OCI-LY7 (cell line): Measurements from ENCODE around the gene TMTC2.

Source experiments
- EZH2phosphoT487 ChIP-seq: fragments of 200-600 bp; sonication (generic); IDR thresholded peaks from 2 replicates; pipeline ENCODE4 v1.6.1; 2018; ENCODE audit warnings: low read depth, borderline replicate concordance, mild to moderate bottlenecking, mixed run types, antibody characterized with exemption, low read length, moderate library complexity, mixed read lengths
- TF ChIP-seq, protein P1 (sequence below): fragments of 200-600 bp; sonication (generic); conservative IDR thresholded peaks from 2 replicates; pipeline ENCODE4 v1.5.1; 2014; ENCODE audit warnings: mild to moderate bottlenecking, antibody characterized with exemption, low read length, moderate library complexity, mixed read lengths

DNA sequence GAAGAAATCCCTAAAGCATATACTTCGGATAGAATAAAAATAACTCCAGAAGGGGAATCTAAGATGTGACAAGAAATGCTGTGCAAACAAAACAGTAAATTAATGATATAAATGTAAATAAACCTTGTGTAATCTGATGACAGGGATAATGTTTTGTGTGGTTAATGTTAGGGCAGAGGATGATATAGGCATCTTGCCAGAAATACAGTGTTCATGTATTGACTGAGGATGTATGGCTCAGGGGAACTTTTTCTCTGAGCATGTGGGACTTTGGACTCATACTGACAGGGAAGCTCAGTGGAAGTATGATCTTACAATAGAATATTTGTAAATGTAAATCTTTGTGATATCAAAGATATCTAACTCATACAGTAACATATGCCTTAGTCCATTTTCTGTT is 420.2 kb downstream of the TMTC2 start:
- TF ChIP-seq EZH2phosphoT487: no peak
- TF ChIP-seq, protein P1, sequence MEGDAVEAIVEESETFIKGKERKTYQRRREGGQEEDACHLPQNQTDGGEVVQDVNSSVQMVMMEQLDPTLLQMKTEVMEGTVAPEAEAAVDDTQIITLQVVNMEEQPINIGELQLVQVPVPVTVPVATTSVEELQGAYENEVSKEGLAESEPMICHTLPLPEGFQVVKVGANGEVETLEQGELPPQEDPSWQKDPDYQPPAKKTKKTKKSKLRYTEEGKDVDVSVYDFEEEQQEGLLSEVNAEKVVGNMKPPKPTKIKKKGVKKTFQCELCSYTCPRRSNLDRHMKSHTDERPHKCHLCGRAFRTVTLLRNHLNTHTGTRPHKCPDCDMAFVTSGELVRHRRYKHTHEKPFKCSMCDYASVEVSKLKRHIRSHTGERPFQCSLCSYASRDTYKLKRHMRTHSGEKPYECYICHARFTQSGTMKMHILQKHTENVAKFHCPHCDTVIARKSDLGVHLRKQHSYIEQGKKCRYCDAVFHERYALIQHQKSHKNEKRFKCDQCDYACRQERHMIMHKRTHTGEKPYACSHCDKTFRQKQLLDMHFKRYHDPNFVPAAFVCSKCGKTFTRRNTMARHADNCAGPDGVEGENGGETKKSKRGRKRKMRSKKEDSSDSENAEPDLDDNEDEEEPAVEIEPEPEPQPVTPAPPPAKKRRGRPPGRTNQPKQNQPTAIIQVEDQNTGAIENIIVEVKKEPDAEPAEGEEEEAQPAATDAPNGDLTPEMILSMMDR: no peak
